DOHH2 (cell line): ENCODE results near the gene NUDT6.

Source experiments
- CTCF ChIP-seq: fragments of 200-600 bp; sonication (generic); IDR thresholded peaks from one replicate; pipeline ENCODE4 v1.5.1; 2014; ENCODE audit warnings: antibody characterized with exemption, mild to moderate bottlenecking, low read depth, low read length; ENCODE audit not compliant: poor library complexity, severe bottlenecking
- EZH2phosphoT487 ChIP-seq: fragments of 200-600 bp; sonication (generic); IDR thresholded peaks from 2 replicates; pipeline ENCODE4 v1.6.1; 2017; ENCODE audit warnings: borderline replicate concordance, mild to moderate bottlenecking, antibody characterized with exemption, low read length, moderate library complexity, mixed read lengths

DNA sequence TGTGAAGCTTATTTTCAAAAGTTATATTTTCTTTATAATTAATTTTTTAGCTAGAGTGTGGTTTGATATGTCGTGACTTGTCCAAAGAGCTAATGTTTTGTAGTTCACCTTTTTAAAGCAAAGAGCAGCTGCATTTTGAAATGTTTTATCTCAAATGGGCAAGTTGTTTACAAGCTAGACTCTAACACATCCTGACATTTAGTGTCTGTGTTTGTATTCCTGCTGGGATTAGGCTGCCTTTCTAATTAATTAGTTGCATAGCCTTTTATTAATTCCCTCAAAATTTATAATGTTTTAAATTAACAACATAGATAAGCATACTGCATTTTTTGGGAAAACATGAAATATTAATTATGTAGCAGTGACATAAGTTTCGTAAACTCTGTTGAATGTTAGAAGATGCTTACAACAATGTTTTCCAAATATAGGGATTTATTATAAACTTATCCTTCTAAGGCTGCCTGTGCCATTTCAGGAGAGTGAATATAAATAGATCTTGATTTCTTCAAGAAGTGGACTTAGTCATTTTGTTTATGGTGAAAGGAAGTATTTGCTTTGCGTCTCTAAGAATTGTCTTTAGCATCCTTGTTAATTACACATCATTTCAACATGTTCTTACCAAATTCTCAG lies 37.7 kb upstream of the NUDT6 start:
- TF ChIP-seq CTCF (no peak), EZH2phosphoT487 (no peak)
